SK-N-SH (cell line): ENCODE measurements around the gene SAMM50.

Source experiments
- CHD2 ChIP-seq: fragments of 150-350 bp; IDR thresholded peaks from 2 replicates; pipeline ENCODE4 v1.6.1; 2018; ENCODE audit warnings: low read length; ENCODE audit not compliant: partially characterized antibody
- CTCF ChIP-seq: fragments of 200-600 bp; sonication (generic); IDR thresholded peaks from 2 replicates; pipeline ENCODE4 v1.6.1; 2017; ENCODE audit warnings: antibody characterized with exemption, mild to moderate bottlenecking, moderate library complexity
- GABPA ChIP-seq: IDR thresholded peaks from 2 replicates; pipeline ENCODE4 v1.4.0; 2012; ENCODE audit warnings: low read depth, mild to moderate bottlenecking
- GATA2 ChIP-seq: sonication (generic); formaldehyde crosslinking; IDR thresholded peaks from 2 replicates; pipeline ENCODE4 v1.5.0; 2020; ENCODE audit warnings: mild to moderate bottlenecking, missing genetic modification reagents
- MAX ChIP-seq: IDR thresholded peaks from 2 replicates; pipeline ENCODE4 v1.4.0; 2012; ENCODE audit warnings: low read depth
- NFIC ChIP-seq: IDR thresholded peaks from 2 replicates; pipeline ENCODE4 v1.4.0; 2012; ENCODE audit warnings: borderline replicate concordance
- POLR2AphosphoS5 ChIP-seq: IDR thresholded peaks from 2 replicates; pipeline ENCODE4 v1.6.1; 2012; ENCODE audit warnings: low read depth, low read length
- RAD21 ChIP-seq: IDR thresholded peaks from 2 replicates; pipeline ENCODE4 v1.6.1; 2012; ENCODE audit warnings: mild to moderate bottlenecking, low read length
- RCOR1 ChIP-seq: fragments of 150-350 bp; IDR thresholded peaks from 2 replicates; pipeline ENCODE4 v1.6.1; 2017; ENCODE audit warnings: antibody characterized with exemption, low read length
- SIN3A ChIP-seq: IDR thresholded peaks from 2 replicates; pipeline ENCODE4 v1.6.1; 2012; ENCODE audit warnings: low read depth, mild to moderate bottlenecking, low read length, moderate library complexity, borderline replicate concordance
- SMC3 ChIP-seq: IDR thresholded peaks from 2 replicates; pipeline ENCODE4 v1.6.1; 2012; ENCODE audit warnings: low read depth, low read length, improper control_type of control experiment
- TAF1 ChIP-seq: IDR thresholded peaks from 2 replicates; pipeline ENCODE4 v1.6.1; 2012; ENCODE audit warnings: low read depth, mild to moderate bottlenecking, low read length, moderate library complexity, borderline replicate concordance
- TCF12 ChIP-seq: IDR thresholded peaks from 2 replicates; pipeline ENCODE4 v1.4.0; 2012
- YY1 ChIP-seq: IDR thresholded peaks from 2 replicates; pipeline ENCODE4 v1.4.0; 2012; ENCODE audit warnings: low read depth, mild to moderate bottlenecking

- no peak for TF ChIP-seq GABPA
- TF ChIP-seq CHD2: no peak
- no peak for TF ChIP-seq GATA2 (CRISPR knock-in tag)
- TF ChIP-seq SIN3A: no peak
- TF ChIP-seq RAD21: no peak
- no peak for TF ChIP-seq CTCF
- no peak for TF ChIP-seq NFIC
- TF ChIP-seq TCF12: no peak
- TF ChIP-seq SMC3: no peak
- TF ChIP-seq RCOR1: no peak
- no peak for TF ChIP-seq YY1
- no peak for TF ChIP-seq TAF1
- no peak for TF ChIP-seq POLR2AphosphoS5
- TF ChIP-seq MAX: no peak
These were observed 33.0 kb downstream of the SAMM50 start for GRCh38 chr22:43988116-43988820.
